HG02678 (cell line): ENCODE measurements around the gene APBA2.
"Not testable (repeated sequence)": the region's sequence is repeated elsewhere in the genome, so short reads cannot be mapped to it uniquely, and the experiment has no call there.

Source experiments
- ATAC-seq: cut with Tn5 transposase; IDR thresholded peaks from one replicate; pipeline ENCODE4 v1.9.1; 2021; ENCODE audit warnings: mild to moderate bottlenecking, moderate library complexity; ENCODE audit not compliant: unreplicated experiment

APBA2 gene

GRCh38 chr15:28994831-28995596 lies 109.2 kb downstream of the APBA2 start:
- no peak for ATAC-seq

- no peak for ATAC-seq
Observed at GRCh38 chr15:28995705-28996104, 109.9 kb downstream of the APBA2 start.

GRCh38 chr15:28996289-28996688 lies 110.5 kb downstream of the APBA2 start:
- ATAC-seq = no peak

- no peak for ATAC-seq
Observed at GRCh38 chr15:28996953-28997352, 111.2 kb downstream of the APBA2 start.

GRCh38 chr15:28997791-28998190 lies 112.0 kb downstream of the APBA2 start:
- no peak for ATAC-seq

- no peak for ATAC-seq
Observed at GRCh38 chr15:28998511-28998910, 112.7 kb downstream of the APBA2 start.

- no peak for ATAC-seq
Observed at GRCh38 chr15:29003191-29003839, 117.5 kb downstream of the APBA2 start.

GRCh38 chr15:29003840-29004233 lies 118.1 kb downstream of the APBA2 start:
- no peak for ATAC-seq

GRCh38 chr15:29005931-29006330 lies 120.2 kb downstream of the APBA2 start:
- ATAC-seq = no peak

GRCh38 chr15:29008846-29009245 lies 123.1 kb downstream of the APBA2 start:
- ATAC-seq = no peak

- no peak for ATAC-seq
Observed at GRCh38 chr15:29012097-29012496, 126.3 kb downstream of the APBA2 start.

- no peak for ATAC-seq
Observed at GRCh38 chr15:29014493-29014892, 128.7 kb downstream of the APBA2 start.

- no peak for ATAC-seq
Observed at GRCh38 chr15:29016518-29016917, 130.7 kb downstream of the APBA2 start.

GRCh38 chr15:29018120-29018805 lies 132.5 kb downstream of the APBA2 start:
- ATAC-seq = no peak

- ATAC-seq = no peak
Observed at GRCh38 chr15:29018995-29019976, 133.5 kb downstream of the APBA2 start.

- ATAC-seq = no peak
Observed at GRCh38 chr15:29021857-29022256, 136.1 kb downstream of the APBA2 start.

GRCh38 chr15:29024662-29025061 lies 138.9 kb downstream of the APBA2 start:
- no peak for ATAC-seq

- ATAC-seq = not testable (repeated sequence)
Observed at GRCh38 chr15:29025411-29025810, 139.6 kb downstream of the APBA2 start.

GRCh38 chr15:29028158-29028557 lies 142.4 kb downstream of the APBA2 start:
- not testable (repeated sequence) for ATAC-seq

GRCh38 chr15:29029651-29030195 lies 143.9 kb downstream of the APBA2 start:
- no peak for ATAC-seq
